A549 (cell line): ENCODE results near the gene ARMH4. TPM values are rescaled to one million over a fixed set of nuclear protein-coding genes. Genes with fewer than 3 reads are reported as not detected.

Source experiments
- ATAC-seq, 2 experiments: fragments of 200-7000 bp in 1 of 2; fragments of >200 bp in 1 of 2; cut with Nextera tagmentation in 1 of 2; cut with Tn5 transposase in 1 of 2; 3 replicates each; pipeline versions ENCODE4 v1.8.0 to v1.9.1; 2018 to 2020; ENCODE audit warnings: mild to moderate bottlenecking in 1 of 2, moderate library complexity in 1 of 2
- CTCF ChIA-PET: fragments of 300-600 bp; sonication (Branson Sonifier 250); formaldehyde crosslinking; extraction: SDS; loops from one replicate; lab custom pipeline; 2021; ENCODE audit warnings: antibody characterized with exemption, inconsistent platforms; lab: Yijun Ruan, JAX
- POLR2A ChIA-PET: fragments of 350-600 bp; formaldehyde crosslinking; extraction: SDS; loops from one replicate; lab custom pipeline; 2021; ENCODE audit warnings: antibody characterized with exemption, inconsistent platforms; lab: Yijun Ruan, JAX
- DNase-seq, 2 experiments: peaks; one replicate each; pipeline versions ENCODE4 v3.0.0 to v3.0.0-alpha.2; 2011 to 2016; ENCODE audit warnings: low read depth in 1 of 2, low spot score in 1 of 2
- FAIRE-seq: peaks from 2 replicates; lab custom pipeline; 2011; peaks lifted over from hg19 to GRCh38; lab: Jason Lieb, UNC
- H3K27ac ChIP-seq, 2 experiments: fragments of >200 bp; sonication (Bioruptor Twin); formaldehyde crosslinking; 3 replicates each; pipeline ENCODE4 v1.5.1; 2016 to 2017
- H3K4me1 ChIP-seq: fragments of >200 bp; sonication (Bioruptor Twin); formaldehyde crosslinking; 3 replicates; pipeline ENCODE4 v1.6.1; 2016
- H3K4me2 ChIP-seq: fragments of >200 bp; sonication (Bioruptor Twin); formaldehyde crosslinking; 3 replicates; pipeline ENCODE4 v1.6.1; 2016
- H3K4me3 ChIP-seq: fragments of >200 bp; sonication (Bioruptor Twin); formaldehyde crosslinking; 3 replicates; pipeline ENCODE4 v1.5.1; 2016
- H3K9me3 ChIP-seq: fragments of >200 bp; sonication (Bioruptor Twin); formaldehyde crosslinking; 3 replicates; pipeline ENCODE4 v1.6.1; 2016
- CBX2 ChIP-seq: fragments of 200-600 bp; sonication (generic); IDR thresholded peaks from 2 replicates; pipeline ENCODE4 v1.6.1; 2016; ENCODE audit warnings: low read depth, mild to moderate bottlenecking, borderline replicate concordance
- CBX8 ChIP-seq: fragments of 200-600 bp; sonication (generic); IDR thresholded peaks from 2 replicates; pipeline ENCODE4 v1.6.1; 2016
- CHD2 ChIP-seq: fragments of 150-350 bp; IDR thresholded peaks from 2 replicates; pipeline ENCODE4 v1.6.1; 2014; ENCODE audit warnings: low read length; ENCODE audit not compliant: partially characterized antibody
- HEYL ChIP-seq: fragments of 250-450 bp; sonication (Bioruptor Pico); IDR thresholded peaks from 2 replicates; pipeline ENCODE4 v1.8.0; 2021; ENCODE audit warnings: mild to moderate bottlenecking, moderate library complexity
- HOXB5 ChIP-seq: fragments of 250-450 bp; sonication (Bioruptor Pico); IDR thresholded peaks from 2 replicates; pipeline ENCODE4 v1.5.0; 2020; ENCODE audit warnings: mild to moderate bottlenecking, moderate library complexity
- MAFK ChIP-seq: fragments of 450-650 bp; IDR thresholded peaks from 2 replicates; pipeline ENCODE4 v1.6.1; 2014; ENCODE audit not compliant: partially characterized antibody
- NR3C1 ChIP-seq: fragments of >200 bp; sonication (Bioruptor Twin); formaldehyde crosslinking; IDR thresholded peaks from 3 replicates; pipeline ENCODE4 v1.6.1; 2017
- POLR2AphosphoS2 ChIP-seq: conservative IDR thresholded peaks from 2 replicates; pipeline ENCODE4 v1.6.1; 2012; ENCODE audit warnings: low read length, improper control_type of control experiment, inconsistent platforms
- RCOR1 ChIP-seq: fragments of 150-350 bp; IDR thresholded peaks from 2 replicates; pipeline ENCODE4 v1.6.1; 2014; ENCODE audit warnings: antibody characterized with exemption, low read length, low read depth
- TP53 ChIP-seq: fragments of 250-450 bp; sonication (Bioruptor Pico); IDR thresholded peaks from 2 replicates; pipeline ENCODE4 v1.5.0; 2021; ENCODE audit warnings: mild to moderate bottlenecking, moderate library complexity
- ZC3H11A ChIP-seq: fragments of 450-650 bp; IDR thresholded peaks from 2 replicates; pipeline ENCODE4 v1.6.1; 2014; ENCODE audit warnings: antibody characterized with exemption, mild to moderate bottlenecking
- WGBS: methylation state at CpG from one replicate; pipeline ENCODE4 v1.1.6; 2017; ENCODE audit errors: missing lambda C conversion rate; 5-methylcytosine and 5-hydroxymethylcytosine counted together
- polyA plus RNA-seq, 4 experiments: library from polyadenylated mRNA; depleted of rRNA in 3 of 4; stranded (reverse); fragments of >200 nt; fragmentation: RNase III in 1 of 4; extraction: RNeasy Plus Mini Kit Qiagen cat#74134 plus additional on column Dnase treatment in 1 of 4; gene quantifications; 2 replicates in 3 of 4; 3 replicates in 1 of 4; pipeline ENCODE4 v1.2.3, GENCODE V29; 2011 to 2017
- TF ChIP-seq, protein P1 (sequence below): fragments of >200 bp; sonication (Bioruptor Twin); formaldehyde crosslinking; IDR thresholded peaks from 2 replicates; pipeline ENCODE4 v1.6.1; 2016
- TF ChIP-seq, protein P2 (sequence below): fragments of 250-450 bp; sonication (Bioruptor Pico); IDR thresholded peaks from 2 replicates; pipeline ENCODE4 v1.5.0; 2020; ENCODE audit warnings: low read depth, mild to moderate bottlenecking, moderate library complexity
- TF ChIP-seq, protein P3 (sequence below): fragments of 200-600 bp; sonication (generic); IDR thresholded peaks from 2 replicates; pipeline ENCODE4 v1.6.1; 2016; ENCODE audit warnings: antibody characterized with exemption, mild to moderate bottlenecking, moderate library complexity
- TF ChIP-seq, protein P4 (sequence below): fragments of >200 bp; sonication (Bioruptor Twin); formaldehyde crosslinking; IDR thresholded peaks from 3 replicates; pipeline ENCODE4 v1.6.1; 2016

The ARMH4 gene
- polyA plus RNA-seq, 2 of the 4 experiments (the other 2 are of a cell fraction): 0.56 to 0.77 TPM

DNA sequence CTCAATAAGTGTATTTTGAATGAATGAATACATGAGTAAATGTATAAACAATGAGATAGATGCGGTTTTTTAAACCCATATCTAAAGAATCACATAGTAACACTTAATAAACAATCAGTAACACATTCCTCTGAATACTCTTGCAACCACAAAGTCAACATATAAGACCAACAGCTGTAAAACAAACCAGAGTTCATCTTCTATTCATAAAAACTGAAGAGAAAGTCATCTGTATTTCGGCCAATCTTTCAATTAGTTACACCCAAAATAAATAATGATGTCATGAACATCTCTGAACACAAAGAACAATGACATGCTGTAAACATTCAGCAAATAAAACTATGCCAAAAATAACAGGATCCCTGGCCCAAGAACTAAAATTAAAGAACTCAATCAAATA lies 47.2 kb downstream of the ARMH4 start:
- FAIRE-seq: peak; percentile 68
- POLR2A ChIA-PET: no interaction called here
- ATAC-seq: no peak
- no peak overlapping the region for H3K27ac ChIP-seq
- WGBS: 1% methylated on average over 2 of the region's 2 CpGs
- H3K4me2 ChIP-seq: no peak overlapping the region
- CTCF ChIA-PET: interaction anchor here (0.9 to 9.1 kb wide), 2 partner anchors 62 to 291 kb away, joined by 3 to 79 read pairs; partner anchors contain the start of gene TOMM20L
- no peaks in the 10 kb centered on the region for H3K9me3 ChIP-seq
- no peak for DNase-seq
- no peak for TF ChIP-seq ZC3H11A
- no peak for TF ChIP-seq CBX2
- no peak overlapping the region for H3K4me3 ChIP-seq
- no peaks in the 10 kb centered on the region for H3K4me1 ChIP-seq

DNA sequence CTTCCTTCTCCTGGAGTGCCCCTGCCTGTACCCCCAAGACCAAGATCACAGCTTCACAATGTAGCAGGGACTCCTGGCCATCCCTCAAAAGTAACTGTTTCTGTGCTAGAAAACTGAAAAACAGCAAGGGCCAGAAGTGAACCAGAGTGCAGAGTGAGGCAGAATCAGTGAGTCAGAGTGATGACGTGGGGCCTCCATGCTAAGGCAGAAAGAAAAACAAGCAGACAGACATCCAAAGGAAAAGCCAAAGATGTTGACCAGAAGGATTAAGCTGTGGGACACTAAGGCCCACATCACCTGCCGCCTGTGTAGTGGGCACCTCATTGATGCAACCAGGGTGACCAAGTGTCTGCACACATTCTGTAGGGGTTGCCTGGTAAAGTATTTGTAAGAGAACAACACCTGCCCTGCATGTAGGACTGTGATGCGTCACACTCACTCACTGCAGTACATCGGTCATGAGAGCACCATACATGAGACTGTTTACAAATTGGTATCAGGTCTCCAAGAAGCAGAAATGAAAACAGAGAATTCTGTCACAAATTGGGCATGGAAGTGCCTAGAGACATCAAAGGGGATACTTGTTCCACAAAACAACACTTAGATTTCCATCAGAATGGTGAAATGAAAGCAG lies 51.2 kb downstream of the ARMH4 start:
- no peak overlapping the region for H3K4me2 ChIP-seq
- CTCF ChIA-PET: no interaction called here

DNA sequence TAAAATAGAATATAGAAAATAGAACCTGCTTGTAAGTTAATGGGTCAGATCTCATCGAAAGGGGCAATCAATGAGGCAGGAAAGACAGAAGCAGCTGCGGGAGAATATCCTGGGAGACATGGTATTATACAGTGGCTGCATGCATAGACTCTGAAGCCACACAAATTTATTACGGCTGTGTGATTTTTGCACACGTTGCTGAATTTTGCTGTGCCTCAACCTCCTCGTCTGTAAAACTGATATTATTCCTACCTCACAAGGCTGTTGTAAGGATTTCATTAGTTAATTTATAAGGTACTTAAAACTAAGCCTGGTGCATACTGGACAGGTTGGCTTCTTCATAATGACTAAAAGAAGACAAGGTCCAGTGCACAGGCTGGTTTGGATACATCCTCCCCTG lies 52.3 kb downstream of the ARMH4 start:
- no peak overlapping the region for H3K27ac ChIP-seq
- 61% methylated on average over 5 of the region's 5 CpGs for WGBS
- H3K9me3 ChIP-seq: no peaks in the 10 kb centered on the region
- TF ChIP-seq MAFK (peak; percentile 15), HEYL (CRISPR knock-in tag) (no peak)
- TF ChIP-seq, protein P1, sequence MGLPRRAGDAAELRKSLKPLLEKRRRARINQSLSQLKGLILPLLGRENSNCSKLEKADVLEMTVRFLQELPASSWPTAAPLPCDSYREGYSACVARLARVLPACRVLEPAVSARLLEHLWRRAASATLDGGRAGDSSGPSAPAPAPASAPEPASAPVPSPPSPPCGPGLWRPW: no peak
- no peak for DNase-seq
- no peak for FAIRE-seq
- H3K4me1 ChIP-seq: no peaks in the 10 kb centered on the region
- POLR2A ChIA-PET: no interaction called here
- H3K4me3 ChIP-seq: no peak overlapping the region
- CTCF ChIA-PET: no interaction called here
- H3K4me2 ChIP-seq: no peak overlapping the region
- ATAC-seq: no peak

More for the DNA sequence above, 51.2 kb downstream of the ARMH4 start:
- FAIRE-seq: no peak
- WGBS: 74% methylated on average over 4 of the region's 4 CpGs
- DNase-seq: no peak
- H3K27ac ChIP-seq: no peak overlapping the region
- H3K4me1 ChIP-seq: no peaks in the 10 kb centered on the region
- TF ChIP-seq, protein P2, sequence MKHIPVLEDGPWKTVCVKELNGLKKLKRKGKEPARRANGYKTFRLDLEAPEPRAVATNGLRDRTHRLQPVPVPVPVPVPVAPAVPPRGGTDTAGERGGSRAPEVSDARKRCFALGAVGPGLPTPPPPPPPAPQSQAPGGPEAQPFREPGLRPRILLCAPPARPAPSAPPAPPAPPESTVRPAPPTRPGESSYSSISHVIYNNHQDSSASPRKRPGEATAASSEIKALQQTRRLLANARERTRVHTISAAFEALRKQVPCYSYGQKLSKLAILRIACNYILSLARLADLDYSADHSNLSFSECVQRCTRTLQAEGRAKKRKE (CRISPR knock-in tag): no peak
- TF ChIP-seq POLR2AphosphoS2: no peak
- TF ChIP-seq CHD2: no peak
- TF ChIP-seq, protein P3, sequence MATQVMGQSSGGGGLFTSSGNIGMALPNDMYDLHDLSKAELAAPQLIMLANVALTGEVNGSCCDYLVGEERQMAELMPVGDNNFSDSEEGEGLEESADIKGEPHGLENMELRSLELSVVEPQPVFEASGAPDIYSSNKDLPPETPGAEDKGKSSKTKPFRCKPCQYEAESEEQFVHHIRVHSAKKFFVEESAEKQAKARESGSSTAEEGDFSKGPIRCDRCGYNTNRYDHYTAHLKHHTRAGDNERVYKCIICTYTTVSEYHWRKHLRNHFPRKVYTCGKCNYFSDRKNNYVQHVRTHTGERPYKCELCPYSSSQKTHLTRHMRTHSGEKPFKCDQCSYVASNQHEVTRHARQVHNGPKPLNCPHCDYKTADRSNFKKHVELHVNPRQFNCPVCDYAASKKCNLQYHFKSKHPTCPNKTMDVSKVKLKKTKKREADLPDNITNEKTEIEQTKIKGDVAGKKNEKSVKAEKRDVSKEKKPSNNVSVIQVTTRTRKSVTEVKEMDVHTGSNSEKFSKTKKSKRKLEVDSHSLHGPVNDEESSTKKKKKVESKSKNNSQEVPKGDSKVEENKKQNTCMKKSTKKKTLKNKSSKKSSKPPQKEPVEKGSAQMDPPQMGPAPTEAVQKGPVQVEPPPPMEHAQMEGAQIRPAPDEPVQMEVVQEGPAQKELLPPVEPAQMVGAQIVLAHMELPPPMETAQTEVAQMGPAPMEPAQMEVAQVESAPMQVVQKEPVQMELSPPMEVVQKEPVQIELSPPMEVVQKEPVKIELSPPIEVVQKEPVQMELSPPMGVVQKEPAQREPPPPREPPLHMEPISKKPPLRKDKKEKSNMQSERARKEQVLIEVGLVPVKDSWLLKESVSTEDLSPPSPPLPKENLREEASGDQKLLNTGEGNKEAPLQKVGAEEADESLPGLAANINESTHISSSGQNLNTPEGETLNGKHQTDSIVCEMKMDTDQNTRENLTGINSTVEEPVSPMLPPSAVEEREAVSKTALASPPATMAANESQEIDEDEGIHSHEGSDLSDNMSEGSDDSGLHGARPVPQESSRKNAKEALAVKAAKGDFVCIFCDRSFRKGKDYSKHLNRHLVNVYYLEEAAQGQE: no peak
- no peak overlapping the region for H3K4me3 ChIP-seq
- ATAC-seq: no peak; a peak in 2 of 6 replicates
- no peaks in the 10 kb centered on the region for H3K9me3 ChIP-seq
- POLR2A ChIA-PET: no interaction called here

DNA sequence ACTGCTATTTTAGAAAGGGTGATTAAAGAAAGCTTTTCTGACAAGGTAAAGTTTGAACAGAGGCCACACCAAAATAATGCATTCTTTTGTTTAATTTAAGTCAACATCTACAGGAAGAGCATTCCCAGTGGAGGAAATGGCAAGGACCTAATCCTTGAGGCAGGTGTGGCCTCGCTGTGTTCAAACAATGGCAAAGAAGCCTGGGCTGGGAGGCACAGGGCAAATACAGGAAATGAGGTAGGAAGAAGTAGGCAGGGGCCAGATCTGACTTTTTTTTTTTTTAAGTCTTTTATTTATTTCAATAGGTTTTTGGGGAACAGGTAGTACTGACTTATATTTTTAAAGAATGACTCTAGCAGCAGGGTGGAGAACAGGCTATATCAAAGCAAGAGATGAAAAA lies 53.5 kb downstream of the ARMH4 start:
- no peak for TF ChIP-seq TP53 (CRISPR knock-in tag)
- TF ChIP-seq RCOR1: no peak
- TF ChIP-seq NR3C1: no peak
- TF ChIP-seq HOXB5 (CRISPR knock-in tag): no peak
- TF ChIP-seq, protein P4, sequence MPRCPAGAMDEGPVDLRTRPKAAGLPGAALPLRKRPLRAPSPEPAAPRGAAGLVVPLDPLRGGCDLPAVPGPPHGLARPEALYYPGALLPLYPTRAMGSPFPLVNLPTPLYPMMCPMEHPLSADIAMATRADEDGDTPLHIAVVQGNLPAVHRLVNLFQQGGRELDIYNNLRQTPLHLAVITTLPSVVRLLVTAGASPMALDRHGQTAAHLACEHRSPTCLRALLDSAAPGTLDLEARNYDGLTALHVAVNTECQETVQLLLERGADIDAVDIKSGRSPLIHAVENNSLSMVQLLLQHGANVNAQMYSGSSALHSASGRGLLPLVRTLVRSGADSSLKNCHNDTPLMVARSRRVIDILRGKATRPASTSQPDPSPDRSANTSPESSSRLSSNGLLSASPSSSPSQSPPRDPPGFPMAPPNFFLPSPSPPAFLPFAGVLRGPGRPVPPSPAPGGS: no peak
- no peak for TF ChIP-seq CBX8
- no peak for TF ChIP-seq CHD2
- Histone ChIP-seq H3K4me2 (no peak overlapping the region), H3K4me1 (no peaks in the 10 kb centered on the region), H3K9me3 (no peaks in the 10 kb centered on the region), H3K4me3 (no peak overlapping the region), H3K27ac (no peak overlapping the region)
- whole genome bisulfite sequencing: 70% methylated on average over 1 of the region's 1 CpG
- FAIRE-seq (no peak), DNase-seq (no peak), ATAC-seq (no peak)
- POLR2A ChIA-PET: no interaction called here
- CTCF ChIA-PET: no interaction called here
